Gastroesophageal sphincter (tissue), 3 donors: Measurements from ENCODE around the gene LRIG3.

Experiments used
- EP300 ChIP-seq: sonication (generic); formaldehyde crosslinking; IDR thresholded peaks from one replicate; pipeline ENCODE4 v1.6.1; 2017; ENCODE audit warnings: antibody characterized with exemption, mild to moderate bottlenecking
- POLR2A ChIP-seq, 2 donors: fragments of 450-650 bp; IDR thresholded peaks; one replicate each; pipeline ENCODE4 v1.6.1; 2017; ENCODE audit warnings: antibody characterized with exemption in 2 of 2, mild to moderate bottlenecking in 2 of 2, moderate library complexity in 1 of 2
- POLR2AphosphoS5 ChIP-seq: sonication (generic); formaldehyde crosslinking; IDR thresholded peaks from one replicate; pipeline ENCODE4 v1.6.1; 2017; ENCODE audit warnings: antibody characterized with exemption
- TF ChIP-seq, protein P1 (sequence below), 4 experiments: fragments of 200-600 bp in 2 of 4; fragments of 450-650 bp in 2 of 4; sonication (generic) in 1 of 4; IDR thresholded peaks; one replicate each; pipeline ENCODE4 v1.5.1; 2017 to 2019; ENCODE audit warnings: antibody characterized with exemption in 4 of 4, mild to moderate bottlenecking in 2 of 4, moderate library complexity in 2 of 4

DNA sequence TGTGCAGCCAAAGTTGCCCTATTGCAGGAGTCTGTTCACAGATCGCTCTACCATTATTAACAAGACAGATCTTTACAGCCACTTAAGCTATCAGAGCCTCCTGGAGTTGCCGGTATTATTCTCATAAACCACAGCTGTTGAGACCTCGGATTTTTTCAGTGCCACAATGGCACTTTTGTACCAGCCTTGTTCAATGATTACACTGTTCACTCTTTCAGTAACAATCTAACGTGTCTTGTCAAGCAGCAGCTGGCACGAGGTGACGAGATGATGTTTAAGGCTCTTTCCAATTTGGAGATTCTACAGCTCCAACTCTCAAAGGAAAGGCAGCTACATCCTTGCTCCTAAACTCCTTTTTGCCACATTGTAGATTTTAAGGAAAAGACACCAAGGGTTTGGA, 30.7 kb downstream of the LRIG3 start:
- TF ChIP-seq, protein P1, sequence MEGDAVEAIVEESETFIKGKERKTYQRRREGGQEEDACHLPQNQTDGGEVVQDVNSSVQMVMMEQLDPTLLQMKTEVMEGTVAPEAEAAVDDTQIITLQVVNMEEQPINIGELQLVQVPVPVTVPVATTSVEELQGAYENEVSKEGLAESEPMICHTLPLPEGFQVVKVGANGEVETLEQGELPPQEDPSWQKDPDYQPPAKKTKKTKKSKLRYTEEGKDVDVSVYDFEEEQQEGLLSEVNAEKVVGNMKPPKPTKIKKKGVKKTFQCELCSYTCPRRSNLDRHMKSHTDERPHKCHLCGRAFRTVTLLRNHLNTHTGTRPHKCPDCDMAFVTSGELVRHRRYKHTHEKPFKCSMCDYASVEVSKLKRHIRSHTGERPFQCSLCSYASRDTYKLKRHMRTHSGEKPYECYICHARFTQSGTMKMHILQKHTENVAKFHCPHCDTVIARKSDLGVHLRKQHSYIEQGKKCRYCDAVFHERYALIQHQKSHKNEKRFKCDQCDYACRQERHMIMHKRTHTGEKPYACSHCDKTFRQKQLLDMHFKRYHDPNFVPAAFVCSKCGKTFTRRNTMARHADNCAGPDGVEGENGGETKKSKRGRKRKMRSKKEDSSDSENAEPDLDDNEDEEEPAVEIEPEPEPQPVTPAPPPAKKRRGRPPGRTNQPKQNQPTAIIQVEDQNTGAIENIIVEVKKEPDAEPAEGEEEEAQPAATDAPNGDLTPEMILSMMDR (IDR thresholded peaks at IDR 0.05), result no peak
- no peak for TF ChIP-seq POLR2A (IDR thresholded peaks at IDR 0.05)
- no peak for TF ChIP-seq EP300
- TF ChIP-seq POLR2AphosphoS5, result no peak
